GM21825 (cell line): ENCODE results near the gene TBL3.

Experiments
- ATAC-seq: cut with Tn5 transposase; IDR thresholded peaks from one replicate; pipeline ENCODE4 v1.9.1; 2021; ENCODE audit warnings: mild to moderate bottlenecking, moderate library complexity; ENCODE audit not compliant: unreplicated experiment

The TBL3 gene

DNA sequence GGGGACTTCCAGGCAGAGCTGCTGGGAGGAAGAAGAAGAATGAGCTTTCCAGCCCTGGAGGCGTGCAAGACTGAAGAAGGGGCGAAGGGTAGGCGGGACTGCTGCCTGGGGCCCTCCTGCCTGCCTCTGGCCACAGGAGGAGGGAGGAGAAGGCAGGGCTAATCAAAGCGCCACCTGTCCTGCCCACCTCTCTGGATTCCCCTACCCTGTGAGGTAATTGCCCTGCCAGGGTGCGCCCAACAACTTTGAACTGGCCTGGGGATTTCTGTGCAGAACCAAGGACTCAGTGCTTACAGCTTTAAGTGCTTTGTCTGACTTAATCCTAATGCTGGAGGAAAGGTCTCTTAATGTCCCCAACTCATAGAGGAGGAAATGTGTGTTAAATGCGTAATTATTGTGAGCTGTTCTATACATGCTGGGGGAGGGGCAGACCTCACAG lies 9.6 kb downstream of the TBL3 start, which contains the start of gene NOXO1:
Gene NOXO1, minus strand, starts transcription at position 72 of the 439 bp plus-strand sequence. CDS start 290 bp downstream, outside the sequence.
- no peak for ATAC-seq

DNA sequence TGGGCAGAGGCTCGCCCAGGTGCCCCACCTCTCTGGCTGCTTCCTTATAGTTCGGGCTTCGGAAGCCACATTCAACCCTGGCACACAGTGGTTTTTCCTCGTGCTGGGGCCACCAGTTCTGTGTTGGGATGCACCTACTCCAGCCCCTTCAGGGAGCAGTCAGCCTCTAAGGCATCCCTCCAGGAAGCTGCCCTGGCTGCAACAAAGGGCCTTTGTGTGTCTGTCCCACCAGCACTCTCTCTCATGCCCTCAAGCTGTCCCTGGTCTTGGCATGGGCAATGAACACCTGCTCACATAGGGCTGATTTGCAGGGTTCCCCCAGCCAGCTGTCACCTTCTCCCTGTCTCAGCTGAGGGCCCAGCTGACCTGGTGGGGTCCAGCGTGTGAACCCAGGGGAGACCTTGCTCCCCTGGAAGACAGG lies 10.2 kb downstream of the TBL3 start:
- ATAC-seq: no peak

DNA sequence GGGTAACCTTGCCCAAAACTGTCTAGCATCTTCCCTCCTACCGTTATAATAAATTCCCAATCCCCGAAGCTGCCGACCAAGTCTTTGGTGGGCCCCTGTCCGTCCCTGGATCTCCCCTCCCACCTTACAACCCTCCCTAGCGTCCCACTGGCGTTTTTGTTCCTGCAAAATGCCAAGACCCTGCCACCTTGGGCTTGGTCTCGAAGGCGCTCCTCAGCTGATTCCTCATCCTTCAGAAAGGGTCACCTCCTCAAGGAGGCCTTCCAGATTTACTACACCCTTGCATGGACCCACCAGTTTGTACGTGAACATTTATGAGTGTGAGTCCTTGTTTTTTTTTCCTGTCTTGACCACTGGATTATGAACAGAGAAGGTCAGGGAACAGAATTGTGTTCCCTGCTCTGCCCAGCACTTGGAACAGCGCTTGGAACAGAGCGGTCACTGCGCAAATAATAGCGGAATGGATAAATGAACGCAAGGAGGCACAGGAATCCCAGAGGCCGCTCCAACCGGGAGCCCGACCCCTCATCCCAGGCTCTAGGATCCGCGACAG lies 11.2 kb downstream of the TBL3 start:
- ATAC-seq: no peak

DNA sequence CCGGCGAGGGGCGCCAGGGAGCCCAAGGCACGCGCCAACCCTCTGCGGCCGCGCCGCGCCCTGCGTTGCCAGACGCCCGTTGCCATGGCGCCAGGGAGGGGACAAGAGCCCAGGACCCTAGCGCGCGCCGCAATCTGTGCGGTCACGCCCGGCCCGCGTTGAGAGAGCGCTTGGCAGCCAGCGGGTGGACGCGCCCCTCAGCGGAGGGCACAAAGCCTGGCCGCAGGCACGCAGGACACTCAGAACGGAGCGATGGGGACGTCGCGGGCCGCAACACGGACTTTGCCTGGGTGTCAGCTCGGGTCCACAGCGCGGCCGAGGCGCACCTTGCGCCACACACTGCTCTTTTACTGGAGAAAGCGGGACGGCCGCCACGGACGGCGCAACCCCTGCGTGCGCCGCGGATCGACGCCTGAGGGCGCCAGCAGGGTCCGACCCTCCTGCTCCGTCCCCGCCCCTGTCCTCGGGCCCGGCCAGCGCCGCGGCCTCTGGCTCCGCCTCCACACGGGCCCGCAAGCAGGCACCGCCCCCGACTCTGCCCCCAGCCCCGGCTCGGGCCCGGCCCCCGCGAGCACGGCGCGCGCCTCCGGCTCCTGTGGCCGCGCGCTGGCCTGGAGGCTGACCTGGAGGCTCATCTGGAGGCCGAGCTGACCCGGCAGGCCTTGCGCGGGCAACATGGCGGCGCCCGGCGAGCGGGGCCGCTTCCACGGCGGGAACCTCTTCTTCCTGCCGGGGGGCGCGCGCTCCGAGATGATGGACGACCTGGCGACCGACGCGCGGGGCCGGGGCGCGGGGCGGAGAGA lies 11.9 kb downstream of the TBL3 start, which contains the start of gene GFER:
Gene GFER, plus strand, starts transcription at position 650 of the 803 bp plus-strand sequence. Its CDS starts 26 bp downstream, at position 676.
- peak; percentile 63 for ATAC-seq

DNA sequence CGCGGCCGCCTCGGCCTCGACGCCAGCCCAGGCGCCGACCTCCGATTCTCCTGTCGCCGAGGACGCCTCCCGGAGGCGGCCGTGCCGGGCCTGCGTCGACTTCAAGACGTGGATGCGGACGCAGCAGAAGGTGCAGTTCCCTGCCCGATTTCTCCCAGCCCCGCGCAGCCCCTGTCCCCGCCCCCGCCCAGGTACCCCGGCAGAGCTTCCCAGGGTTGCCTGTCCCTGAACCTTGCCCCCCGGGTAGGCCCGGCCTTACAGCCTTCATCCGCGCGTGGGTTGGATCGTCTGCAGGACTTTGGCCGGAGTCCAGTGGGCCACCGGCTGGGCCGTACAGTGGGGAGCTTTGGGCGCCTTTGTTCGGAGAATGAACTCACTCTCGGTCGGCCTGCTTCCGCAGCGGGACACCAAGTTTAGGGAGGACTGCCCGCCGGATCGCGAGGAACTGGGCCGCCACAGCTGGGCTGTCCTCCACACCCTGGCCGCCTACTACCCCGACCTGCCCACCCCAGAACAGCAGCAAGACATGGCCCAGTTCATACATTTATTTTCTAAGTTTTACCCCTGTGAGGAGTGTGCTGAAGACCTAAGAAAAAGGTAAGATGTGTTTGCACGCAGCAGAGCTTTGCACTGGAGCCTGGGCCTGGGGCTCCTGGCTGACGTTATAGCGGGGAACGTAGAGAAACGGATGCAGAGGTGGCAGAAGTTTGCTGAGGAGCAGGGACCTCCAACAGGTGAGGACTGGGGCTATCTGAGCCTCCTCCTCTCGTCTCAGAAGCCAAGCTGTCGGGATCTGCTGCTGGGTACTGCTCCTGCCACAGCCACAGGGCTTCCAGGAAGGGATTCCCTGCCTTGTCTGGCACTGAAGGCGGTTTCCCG lies 12.7 kb downstream of the TBL3 start:
- ATAC-seq: no peak

DNA sequence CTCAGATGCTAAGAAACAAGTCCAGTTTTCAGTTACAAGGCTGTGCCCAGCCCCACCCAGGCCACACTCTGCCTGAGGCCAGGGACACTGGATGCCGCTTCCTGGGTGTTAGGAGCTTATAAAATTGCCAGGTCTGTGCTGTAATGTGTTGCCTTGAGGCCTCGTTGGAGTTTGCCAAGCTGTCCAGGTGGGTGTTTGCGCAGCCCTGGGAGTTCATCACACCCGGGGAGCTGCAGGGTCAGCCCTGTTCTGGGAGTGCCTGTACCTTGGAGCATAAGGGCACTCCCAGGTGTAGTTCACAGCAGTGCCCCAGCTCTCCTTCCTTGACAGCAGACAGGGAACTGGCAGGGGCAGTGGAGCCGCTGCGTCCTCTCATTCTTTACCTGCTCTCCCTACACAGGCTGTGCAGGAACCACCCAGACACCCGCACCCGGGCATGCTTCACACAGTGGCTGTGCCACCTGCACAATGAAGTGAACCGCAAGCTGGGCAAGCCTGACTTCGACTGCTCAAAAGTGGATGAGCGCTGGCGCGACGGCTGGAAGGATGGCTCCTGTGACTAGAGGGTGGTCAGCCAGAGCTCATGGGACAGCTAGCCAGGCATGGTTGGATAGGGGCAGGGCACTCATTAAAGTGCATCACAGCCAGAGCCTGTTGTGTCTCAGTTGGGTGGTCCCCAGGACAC lies 13.8 kb downstream of the TBL3 start:
- ATAC-seq: no peak

DNA sequence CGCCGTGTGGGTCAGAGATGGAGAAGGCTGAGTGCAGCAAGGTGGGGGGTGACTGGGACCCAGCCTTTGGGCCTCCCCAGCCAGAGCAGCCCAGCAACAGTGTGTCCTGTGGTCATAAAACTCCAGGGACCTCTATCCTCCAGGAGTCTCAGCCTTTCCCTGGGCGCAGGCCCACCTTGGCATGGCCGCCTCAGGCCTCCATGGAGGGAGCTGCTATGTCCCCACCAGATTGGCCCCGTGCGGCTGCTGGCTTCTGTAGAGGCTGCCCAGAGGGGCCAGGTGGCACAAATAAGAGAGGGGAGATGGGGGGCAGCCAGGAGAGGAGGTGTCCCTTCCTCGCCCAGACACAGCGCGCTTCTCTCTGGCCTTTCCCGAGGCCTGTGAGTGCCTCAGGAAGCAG lies 15.3 kb downstream of the TBL3 start:
- no peak for ATAC-seq

DNA sequence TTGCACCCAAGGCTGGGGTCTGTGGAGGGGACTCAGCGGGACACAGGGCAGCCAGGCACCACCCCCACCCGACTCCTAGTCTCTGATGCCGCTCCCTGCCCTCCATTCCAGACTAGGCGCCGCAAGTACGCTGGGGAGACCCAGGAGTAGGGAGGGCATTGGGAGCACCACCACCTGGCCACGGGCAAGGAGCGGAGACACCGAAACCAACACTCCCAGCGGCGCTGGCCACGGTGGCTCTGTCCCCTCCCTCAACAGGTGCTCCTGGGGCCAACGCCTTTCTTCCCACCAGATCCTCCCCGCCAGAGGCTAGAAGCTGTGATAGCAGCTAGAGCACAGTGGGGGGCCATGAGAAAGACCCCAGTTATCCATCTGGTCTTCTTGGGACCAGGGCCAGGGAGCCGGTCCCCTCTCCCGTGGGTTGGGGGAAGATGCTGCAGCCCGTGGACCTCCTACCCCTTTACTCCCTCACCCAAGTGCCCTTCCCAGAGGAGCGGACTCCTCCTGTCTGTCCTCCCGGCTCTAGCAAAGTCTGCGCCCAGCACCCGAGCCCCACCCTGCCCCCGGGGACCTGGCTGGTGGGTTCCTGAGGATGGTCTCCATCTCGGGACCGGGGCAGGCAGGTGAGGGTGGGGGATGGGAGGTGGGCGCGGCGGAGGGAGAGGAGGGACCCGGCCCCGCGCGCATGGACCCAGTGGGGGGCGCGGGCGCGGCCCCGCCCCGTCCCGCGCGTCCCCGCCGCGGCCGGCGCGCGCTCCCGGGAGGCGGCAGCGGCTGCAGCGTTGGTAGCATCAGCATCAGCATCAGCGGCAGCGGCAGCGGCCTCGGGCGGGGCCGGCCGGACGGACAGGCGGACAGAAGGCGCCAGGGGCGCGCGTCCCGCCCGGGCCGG lies 17.6 kb downstream of the TBL3 start, which contains the start of gene SYNGR3:
Gene SYNGR3, plus strand, starts transcription at position 762 of the 892 bp plus-strand sequence. CDS start 133 bp downstream, outside the sequence.
- no peak for ATAC-seq

DNA sequence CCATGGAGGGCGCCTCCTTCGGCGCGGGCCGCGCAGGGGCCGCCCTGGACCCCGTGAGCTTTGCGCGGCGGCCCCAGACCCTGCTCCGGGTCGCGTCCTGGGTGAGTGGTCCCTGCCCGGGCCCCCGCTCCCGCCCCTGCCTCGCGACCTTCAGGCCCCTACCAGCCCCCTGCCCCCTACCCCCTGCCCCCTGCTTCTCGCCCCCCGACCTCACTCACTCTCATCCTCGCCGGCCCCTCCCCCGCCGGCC lies 18.2 kb downstream of the TBL3 start:
- ATAC-seq: no peak

DNA sequence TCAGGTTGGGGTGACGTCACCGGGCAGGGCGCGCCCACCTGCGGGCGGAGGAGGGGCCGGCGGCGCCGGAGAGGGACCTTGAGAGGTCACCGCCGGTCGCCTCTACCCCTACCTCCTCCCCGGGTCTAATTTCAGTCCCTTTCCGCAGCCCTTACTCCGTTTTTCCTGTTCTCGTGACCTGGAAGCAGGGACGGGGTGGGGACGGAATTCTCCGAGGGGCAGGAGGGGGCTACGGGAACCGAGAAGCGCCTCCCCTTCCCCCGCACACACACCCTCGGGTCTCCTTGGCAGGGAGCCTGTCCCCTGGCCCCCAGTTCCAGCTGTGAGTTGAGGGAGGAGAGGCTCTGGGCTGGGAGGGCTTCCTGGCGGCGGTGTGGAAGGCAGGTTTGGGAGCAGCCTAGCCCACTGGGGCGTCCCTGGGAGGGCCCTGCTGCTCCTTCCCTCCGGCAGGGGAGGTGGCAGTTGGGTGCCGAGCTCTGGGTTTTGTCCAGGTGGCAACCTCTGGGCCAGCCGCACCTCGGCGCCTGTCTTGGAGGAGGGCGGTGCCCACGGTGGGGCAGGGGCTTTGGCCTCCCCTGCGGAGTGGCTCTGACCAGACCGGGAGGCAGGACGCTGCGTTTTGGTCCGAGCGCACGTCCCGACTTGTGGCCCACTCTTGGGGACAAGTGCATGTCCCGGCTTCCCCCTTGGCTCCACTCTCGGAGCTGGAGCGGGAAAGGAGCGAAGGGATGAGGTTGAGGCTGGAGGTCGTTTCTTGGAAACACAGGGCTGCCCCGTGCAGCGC lies 18.7 kb downstream of the TBL3 start:
- no peak for ATAC-seq

DNA sequence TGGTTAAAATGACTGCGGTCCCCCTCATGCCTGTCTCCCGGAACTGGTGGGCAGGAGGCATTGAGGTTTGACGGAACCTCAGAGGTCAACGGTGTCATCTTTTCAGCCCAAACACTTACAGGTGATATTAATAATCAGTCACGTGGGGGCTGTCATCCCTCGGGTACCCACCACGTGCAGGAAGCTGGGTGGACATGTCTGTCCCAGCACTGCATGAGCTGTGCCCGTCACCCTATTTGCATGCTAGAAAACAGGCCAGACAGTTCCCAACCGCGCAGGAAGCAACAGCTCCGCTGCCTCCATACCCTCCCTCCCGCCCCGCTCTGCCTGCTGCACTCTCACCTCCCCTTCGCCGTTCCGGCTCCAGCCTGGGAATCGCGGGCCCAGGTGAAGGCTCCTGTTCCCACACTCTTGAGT lies 19.3 kb downstream of the TBL3 start:
- peak; percentile 27 for ATAC-seq

DNA sequence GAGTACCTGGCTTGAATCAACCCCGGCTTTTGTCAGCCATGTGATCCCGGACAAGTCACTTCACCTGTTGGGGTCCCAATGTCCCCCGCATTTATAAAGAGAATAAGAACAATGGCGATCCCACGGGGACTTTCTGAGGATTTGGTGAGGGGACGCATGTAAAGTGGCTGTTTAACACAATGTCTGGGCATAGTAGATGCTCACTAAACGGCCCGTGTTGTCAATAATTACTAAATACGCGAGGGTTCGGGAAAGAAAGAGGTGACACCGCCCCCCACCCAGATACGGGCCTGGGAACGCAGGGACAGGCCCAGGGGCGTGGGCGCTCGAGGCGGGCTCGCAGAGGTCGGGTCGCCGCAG lies 19.7 kb downstream of the TBL3 start:
- no peak for ATAC-seq

DNA sequence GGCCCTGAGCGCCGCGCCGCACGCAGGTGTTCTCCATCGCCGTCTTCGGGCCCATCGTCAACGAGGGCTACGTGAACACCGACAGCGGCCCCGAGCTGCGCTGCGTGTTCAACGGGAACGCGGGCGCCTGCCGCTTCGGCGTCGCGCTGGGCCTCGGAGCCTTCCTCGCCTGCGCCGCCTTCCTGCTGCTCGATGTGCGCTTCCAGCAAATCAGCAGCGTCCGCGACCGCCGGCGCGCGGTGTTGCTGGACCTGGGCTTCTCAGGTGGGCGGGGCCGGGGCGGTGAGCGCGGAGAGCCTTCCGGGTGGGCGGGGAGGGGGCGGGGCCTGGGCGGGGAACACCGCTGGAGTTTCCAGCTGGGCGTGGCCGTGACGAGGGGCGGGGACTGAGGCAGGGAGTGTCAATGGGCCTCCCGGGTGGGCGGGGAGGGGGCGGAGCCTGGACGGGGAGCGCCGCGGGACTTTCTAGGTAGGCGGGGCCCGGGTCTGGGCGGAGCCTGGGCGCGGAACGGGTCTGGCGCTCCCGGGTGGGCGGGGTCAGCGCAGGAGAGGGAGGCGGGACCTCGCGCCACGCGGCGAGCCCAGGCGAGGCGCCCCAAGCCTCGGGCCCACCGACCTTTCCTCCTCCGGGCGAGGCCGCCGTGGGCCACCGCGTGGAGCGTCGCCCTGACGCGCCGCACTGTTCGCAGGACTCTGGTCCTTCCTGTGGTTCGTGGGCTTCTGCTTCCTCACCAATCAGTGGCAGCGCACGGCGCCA lies 20.3 kb downstream of the TBL3 start:
- peak; percentile 40 for ATAC-seq

DNA sequence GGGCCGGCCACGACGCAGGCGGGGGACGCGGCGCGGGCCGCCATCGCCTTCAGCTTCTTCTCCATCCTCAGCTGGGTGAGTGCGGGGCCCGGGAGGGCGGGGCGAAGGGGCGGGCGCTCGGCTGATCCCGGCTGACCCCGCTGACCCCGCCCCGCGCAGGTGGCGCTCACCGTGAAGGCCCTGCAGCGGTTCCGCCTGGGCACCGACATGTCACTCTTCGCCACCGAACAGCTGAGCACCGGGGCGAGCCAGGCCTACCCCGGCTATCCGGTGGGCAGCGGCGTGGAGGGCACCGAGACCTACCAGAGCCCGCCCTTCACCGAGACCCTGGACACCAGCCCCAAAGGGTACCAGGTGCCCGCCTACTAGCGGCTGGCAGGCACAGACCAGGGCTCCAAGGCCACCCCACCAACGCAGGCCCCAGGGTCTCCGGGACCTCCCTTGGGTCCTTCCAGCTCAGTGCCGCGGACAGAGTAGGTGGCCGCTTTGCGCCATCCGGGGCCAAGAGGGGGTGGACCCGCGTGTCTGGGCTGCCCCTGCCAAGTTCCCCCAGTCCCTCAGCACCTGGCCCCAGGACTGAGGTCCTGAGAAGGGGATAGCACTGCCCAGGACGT lies 21.0 kb downstream of the TBL3 start:
- ATAC-seq: no peak

DNA sequence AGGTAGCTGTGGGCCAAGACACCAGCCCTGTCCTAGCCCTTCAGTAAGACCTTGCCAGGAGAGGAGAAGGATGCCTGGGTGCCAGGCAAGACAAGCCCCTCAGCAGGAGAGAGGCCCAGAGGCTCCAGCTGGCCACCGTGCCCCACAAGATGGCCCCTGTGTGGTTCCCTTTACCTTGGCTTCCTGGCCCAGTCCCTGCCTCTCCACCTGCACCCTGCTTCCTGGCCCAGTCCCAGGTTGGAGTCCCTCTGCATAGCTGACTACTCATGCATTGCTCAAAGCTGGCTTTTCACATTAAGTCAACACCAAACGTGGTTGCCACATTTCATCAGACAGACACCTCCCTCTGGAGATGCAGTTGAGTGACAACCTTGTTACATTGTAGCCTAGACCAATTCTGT lies 21.9 kb downstream of the TBL3 start:
- ATAC-seq: no peak

DNA sequence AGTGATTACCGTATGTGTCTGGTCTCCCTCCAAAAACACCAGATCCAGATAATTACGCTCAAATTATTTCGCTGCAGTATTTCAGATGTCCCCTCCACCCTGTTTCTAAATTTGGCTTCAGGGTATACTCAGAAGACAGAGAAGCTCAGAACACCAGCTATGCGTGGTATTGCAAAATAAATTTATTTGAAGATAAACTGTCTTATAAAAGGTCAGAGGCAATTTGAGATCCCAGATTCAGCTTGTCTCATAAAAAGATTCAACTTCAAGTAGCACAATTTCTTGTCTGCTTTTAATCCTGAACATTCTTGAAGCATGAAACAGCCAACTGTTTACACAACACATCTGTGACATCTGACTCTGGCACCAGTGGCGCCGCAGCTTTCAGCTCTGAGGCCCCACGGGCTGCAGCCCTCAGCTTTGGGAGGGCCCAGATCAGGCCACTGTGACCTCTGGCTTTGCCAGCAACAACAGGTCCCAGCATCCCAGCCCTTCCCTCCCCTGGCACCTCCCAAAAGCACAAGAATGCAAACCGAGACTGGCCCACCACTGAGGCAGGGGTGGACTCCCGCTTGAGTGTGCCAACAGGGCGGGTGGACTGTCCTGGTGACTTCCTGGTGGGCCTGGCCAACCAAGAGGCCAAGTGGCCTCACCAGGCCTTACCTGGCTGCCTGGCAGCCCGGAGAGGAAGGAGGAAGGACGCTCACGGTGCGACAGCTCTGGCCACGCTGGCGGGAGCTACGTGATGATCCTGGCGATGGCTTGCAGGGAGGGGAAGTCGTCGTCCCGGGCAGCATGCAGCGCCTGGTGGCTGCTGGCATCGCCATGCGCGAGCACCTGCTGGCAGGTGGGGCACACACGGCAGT lies 25.9 kb downstream of the TBL3 start:
- ATAC-seq: no peak

DNA sequence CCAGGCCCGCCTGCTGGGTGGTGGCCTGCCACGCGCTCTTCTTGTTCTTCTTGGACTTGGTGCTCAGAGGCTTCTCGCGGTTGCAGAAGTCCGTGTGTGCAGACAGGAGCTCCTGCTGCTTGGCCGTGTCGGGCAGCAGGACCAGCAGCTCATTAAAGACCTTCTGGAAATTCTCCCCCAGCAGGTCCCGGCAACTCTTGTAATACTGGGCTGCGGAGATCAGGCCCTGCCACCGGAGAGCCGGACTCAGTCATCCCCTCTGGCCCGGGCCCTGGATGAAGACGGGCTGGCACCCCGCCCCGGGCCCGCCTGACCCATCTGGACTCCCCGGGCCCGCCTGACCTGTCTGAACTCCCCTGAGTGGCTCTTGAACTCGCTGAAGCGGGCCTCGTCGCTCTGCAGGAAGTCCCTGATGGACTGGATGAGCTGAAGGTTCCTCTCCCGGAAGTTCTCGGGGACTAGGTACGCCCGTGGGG lies 26.5 kb downstream of the TBL3 start:
- ATAC-seq: no peak
